Transverse colon (tissue), 3 donors: ENCODE results near the gene CDX1.

Experiments used
- EP300 ChIP-seq: sonication (generic); formaldehyde crosslinking; IDR thresholded peaks from one replicate; pipeline ENCODE4 v1.6.1; 2017; ENCODE audit warnings: antibody characterized with exemption, low read depth
- TF ChIP-seq, protein P1 (sequence below), 5 experiments: fragments of 200-600 bp in 3 of 5; fragments of 450-650 bp in 2 of 5; sonication (generic) in 3 of 5; IDR thresholded peaks; 1 replicate in 2 of 5; 2 replicates in 3 of 5; pipeline ENCODE4 v1.5.1; 2016 to 2017; ENCODE audit warnings: antibody characterized with exemption in 5 of 5, inconsistent platforms in 3 of 5, mild to moderate bottlenecking in 2 of 5, moderate library complexity in 1 of 5

DNA sequence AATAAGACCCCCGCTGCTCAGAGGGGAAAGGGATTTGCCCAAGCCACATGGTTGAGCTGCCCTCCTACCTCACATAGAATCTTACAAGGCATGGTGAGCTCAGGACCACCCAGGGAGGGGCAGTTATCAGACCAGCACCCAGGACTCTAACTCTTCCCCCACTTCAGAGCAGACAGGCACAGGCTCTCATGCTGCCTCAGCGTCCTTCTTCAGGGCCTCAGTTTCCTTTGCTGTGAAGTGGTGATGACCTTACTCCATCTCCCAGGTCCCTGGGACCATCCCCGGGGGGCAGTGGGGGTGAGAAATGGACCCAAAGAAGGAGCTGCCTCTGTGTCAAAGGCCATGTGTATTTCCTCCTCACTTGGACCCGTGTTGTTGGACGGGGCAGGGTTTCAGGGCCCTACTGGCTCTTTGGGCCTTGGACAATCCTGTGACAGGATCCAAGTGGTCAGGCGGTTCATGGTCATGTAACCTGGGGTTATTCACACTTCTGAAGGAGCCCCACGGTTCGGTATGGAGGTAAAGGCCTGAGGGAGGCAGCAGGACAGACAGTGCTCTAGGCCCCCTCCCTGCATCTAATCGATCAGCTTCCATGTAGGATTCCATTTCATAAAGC lies 48.5 kb upstream of the CDX1 start:
- no peak for TF ChIP-seq EP300
- TF ChIP-seq, protein P1, sequence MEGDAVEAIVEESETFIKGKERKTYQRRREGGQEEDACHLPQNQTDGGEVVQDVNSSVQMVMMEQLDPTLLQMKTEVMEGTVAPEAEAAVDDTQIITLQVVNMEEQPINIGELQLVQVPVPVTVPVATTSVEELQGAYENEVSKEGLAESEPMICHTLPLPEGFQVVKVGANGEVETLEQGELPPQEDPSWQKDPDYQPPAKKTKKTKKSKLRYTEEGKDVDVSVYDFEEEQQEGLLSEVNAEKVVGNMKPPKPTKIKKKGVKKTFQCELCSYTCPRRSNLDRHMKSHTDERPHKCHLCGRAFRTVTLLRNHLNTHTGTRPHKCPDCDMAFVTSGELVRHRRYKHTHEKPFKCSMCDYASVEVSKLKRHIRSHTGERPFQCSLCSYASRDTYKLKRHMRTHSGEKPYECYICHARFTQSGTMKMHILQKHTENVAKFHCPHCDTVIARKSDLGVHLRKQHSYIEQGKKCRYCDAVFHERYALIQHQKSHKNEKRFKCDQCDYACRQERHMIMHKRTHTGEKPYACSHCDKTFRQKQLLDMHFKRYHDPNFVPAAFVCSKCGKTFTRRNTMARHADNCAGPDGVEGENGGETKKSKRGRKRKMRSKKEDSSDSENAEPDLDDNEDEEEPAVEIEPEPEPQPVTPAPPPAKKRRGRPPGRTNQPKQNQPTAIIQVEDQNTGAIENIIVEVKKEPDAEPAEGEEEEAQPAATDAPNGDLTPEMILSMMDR (IDR thresholded peaks at IDR 0.05): no peak
